ENCODE results near the gene MFAP3.
A peak's percentile ranks its signal among the peaks of the same experiment; 100 is the strongest.

Gene MFAP3

GRCh38 chr5:154086641-154087040, 47.9 kb downstream of the MFAP3 start:
- Histone ChIP-seq H3K4me3 (no peak overlapping the region), H3K4me1 (peaks cover 19% of the 10 kb centered on the region), H3K9me3 (no peaks in the 10 kb centered on the region), H3K27me3 (ENCODE audit: low read depth) (peaks cover 31% of the 10 kb centered on the region), H3K36me3 (replicated peaks) (no peaks in the 10 kb centered on the region)
- DNase-seq (ENCODE audit: low spot score in 2 of 2), result no peak
- in situ Hi-C loops (cut with MboI; ENCODE audit: low sequenced_read_pairs), result no loop called here

GRCh38 chr5:154087260-154087659, 48.5 kb downstream of the MFAP3 start:
- peaks cover 30% of the 10 kb centered on the region for H3K27me3 ChIP-seq (ENCODE audit: low read depth)
- DNase-seq (ENCODE audit: low spot score in 2 of 2), result peak; percentile 32 to 73
- H3K4me1 ChIP-seq, result peaks cover 19% of the 10 kb centered on the region
- in situ Hi-C loops (cut with MboI; ENCODE audit: low sequenced_read_pairs), result no loop called here
- H3K9me3 ChIP-seq, result no peaks in the 10 kb centered on the region
- no peak overlapping the region for H3K4me3 ChIP-seq
- H3K36me3 ChIP-seq (replicated peaks), result no peaks in the 10 kb centered on the region

GRCh38 chr5:154088801-154089200, 50.0 kb downstream of the MFAP3 start:
- Histone ChIP-seq H3K9me3 (no peaks in the 10 kb centered on the region), H3K4me1 (peaks cover 16% of the 10 kb centered on the region), H3K4me3 (no peak overlapping the region), H3K27me3 (ENCODE audit: low read depth) (peaks cover 33% of the 10 kb centered on the region), H3K36me3 (replicated peaks) (no peaks in the 10 kb centered on the region)
- in situ Hi-C loops (cut with MboI; ENCODE audit: low sequenced_read_pairs), result no loop called here
- no peak for DNase-seq (ENCODE audit: low spot score in 2 of 2)

GRCh38 chr5:154090656-154091055, 51.9 kb downstream of the MFAP3 start:
- H3K36me3 ChIP-seq (replicated peaks), result no peaks in the 10 kb centered on the region
- in situ Hi-C loops (cut with MboI; ENCODE audit: low sequenced_read_pairs), result no loop called here
- no peak for DNase-seq (ENCODE audit: low spot score in 2 of 2)
- peaks cover 16% of the 10 kb centered on the region for H3K4me1 ChIP-seq
- H3K27me3 ChIP-seq (ENCODE audit: low read depth), result peaks cover 30% of the 10 kb centered on the region
- H3K9me3 ChIP-seq, result no peaks in the 10 kb centered on the region
- no peak overlapping the region for H3K4me3 ChIP-seq

GRCh38 chr5:154092356-154093141, 53.8 kb downstream of the MFAP3 start:
- Histone ChIP-seq H3K4me3 (no peak overlapping the region), H3K36me3 (replicated peaks) (no peaks in the 10 kb centered on the region), H3K9me3 (no peaks in the 10 kb centered on the region), H3K4me1 (peaks cover under 1% of the 10 kb centered on the region), H3K27me3 (ENCODE audit: low read depth) (peaks cover 27% of the 10 kb centered on the region)
- in situ Hi-C loops (cut with MboI; ENCODE audit: low sequenced_read_pairs), result no loop called here
- DNase-seq (ENCODE audit: low spot score in 2 of 2), result no peak

DNA sequence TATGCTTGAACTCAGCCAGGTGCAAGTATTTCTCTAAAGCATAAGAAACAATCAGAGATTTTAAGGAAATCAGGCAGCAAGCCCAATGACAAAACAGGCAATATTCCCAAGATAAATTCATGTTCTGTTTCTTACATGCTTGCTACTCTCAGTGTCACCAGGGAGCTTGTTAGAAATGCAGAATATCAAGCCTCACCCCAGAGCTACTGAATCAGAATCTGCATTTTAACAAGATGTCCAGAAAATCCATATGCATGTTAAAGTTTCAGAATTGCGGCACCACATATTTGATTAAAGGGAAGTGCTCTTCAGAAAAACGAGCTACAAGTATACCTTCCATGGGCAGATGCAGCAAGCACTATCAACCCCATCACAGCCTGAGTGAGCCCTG, 54.4 kb downstream of the MFAP3 start:
- DNase-seq (ENCODE audit: low spot score in 2 of 2), result no peak
- in situ Hi-C loops (cut with MboI; ENCODE audit: low sequenced_read_pairs), result no loop called here
- H3K27me3 ChIP-seq (ENCODE audit: low read depth), result peaks cover 27% of the 10 kb centered on the region
- H3K4me1 ChIP-seq, result no peaks in the 10 kb centered on the region
- H3K36me3 ChIP-seq (replicated peaks), result no peaks in the 10 kb centered on the region
- no peak overlapping the region for H3K4me3 ChIP-seq
- H3K9me3 ChIP-seq, result no peaks in the 10 kb centered on the region

DNA sequence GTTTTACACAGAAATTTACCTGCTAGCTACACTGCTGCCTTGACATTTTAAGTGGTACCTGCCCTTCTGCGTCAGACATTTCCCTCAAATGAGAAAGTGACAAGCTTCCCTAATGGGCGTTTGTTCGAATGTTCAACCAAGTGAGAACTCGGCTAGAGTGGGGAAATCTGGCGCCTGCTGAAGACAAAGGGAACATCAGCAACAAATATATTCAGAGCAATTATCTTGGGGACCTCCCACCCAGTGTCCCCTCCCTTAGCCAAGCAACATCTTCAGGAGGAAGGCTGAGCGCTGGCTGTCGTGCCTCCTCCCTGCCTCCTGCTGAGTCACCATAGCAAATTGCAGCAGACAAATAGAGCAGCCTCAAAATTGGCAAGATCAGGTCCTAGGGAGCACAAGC, 57.1 kb downstream of the MFAP3 start:
- no peaks in the 10 kb centered on the region for H3K9me3 ChIP-seq
- no peak overlapping the region for H3K4me3 ChIP-seq
- DNase-seq (ENCODE audit: low spot score in 2 of 2), result no peak
- in situ Hi-C loops (cut with MboI; ENCODE audit: low sequenced_read_pairs), result no loop called here
- peaks cover 24% of the 10 kb centered on the region for H3K27me3 ChIP-seq (ENCODE audit: low read depth)
- no peaks in the 10 kb centered on the region for H3K36me3 ChIP-seq (replicated peaks)
- no peaks in the 10 kb centered on the region for H3K4me1 ChIP-seq

DNA sequence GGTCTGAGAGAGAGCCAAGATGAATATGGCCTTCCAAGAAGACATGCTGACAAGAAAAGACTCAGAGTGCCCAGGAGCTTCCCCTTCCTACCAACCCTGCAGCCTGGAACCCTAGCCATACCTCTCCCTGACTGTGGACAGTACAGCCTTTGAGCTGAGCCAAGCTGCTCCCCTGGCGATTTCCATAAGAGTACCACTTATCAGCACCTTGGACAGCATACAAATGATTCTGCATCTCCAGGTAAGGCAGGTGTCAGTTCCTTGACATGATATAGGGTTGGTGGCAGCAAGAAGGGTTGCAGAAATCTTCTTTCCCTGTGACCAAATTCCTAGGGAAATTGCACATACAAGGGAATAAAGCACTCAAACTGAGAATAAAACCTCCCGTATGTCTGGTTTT, 58.3 kb downstream of the MFAP3 start:
- no peak for DNase-seq (ENCODE audit: low spot score in 2 of 2)
- H3K27me3 ChIP-seq (ENCODE audit: low read depth), result peaks cover 21% of the 10 kb centered on the region
- no peak overlapping the region for H3K4me3 ChIP-seq
- no peaks in the 10 kb centered on the region for H3K4me1 ChIP-seq
- H3K9me3 ChIP-seq, result no peaks in the 10 kb centered on the region
- H3K36me3 ChIP-seq (replicated peaks), result no peaks in the 10 kb centered on the region
- in situ Hi-C loops (cut with MboI; ENCODE audit: low sequenced_read_pairs), result no loop called here

DNA sequence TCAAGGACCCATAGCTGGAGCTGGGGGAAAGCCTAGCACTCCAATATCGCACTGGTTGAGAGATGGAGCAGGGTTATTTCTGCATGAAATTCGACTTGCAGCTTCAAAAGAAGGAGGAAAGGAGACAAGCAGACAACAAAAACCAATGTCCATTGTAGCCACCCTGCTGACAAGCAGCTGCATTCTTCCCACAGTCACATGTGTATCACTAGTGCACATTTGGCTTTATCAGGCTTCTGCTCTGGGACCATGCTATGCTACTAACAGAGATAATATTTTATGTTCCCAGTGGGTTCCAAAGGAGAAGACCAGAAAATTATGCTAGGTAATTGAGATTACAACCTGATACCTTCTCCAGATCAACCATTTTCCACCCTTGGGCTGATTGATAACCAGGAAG, 59.7 kb downstream of the MFAP3 start:
- Histone ChIP-seq H3K4me3 (no peak overlapping the region), H3K9me3 (no peaks in the 10 kb centered on the region), H3K27me3 (ENCODE audit: low read depth) (peaks cover 9% of the 10 kb centered on the region), H3K36me3 (replicated peaks) (no peaks in the 10 kb centered on the region), H3K4me1 (no peaks in the 10 kb centered on the region)
- no peak for DNase-seq (ENCODE audit: low spot score in 2 of 2)
- in situ Hi-C loops (cut with MboI; ENCODE audit: low sequenced_read_pairs), result no loop called here

- DNase-seq (ENCODE audit: low spot score in 2 of 2), result no peak
- Histone ChIP-seq H3K4me3 (no peak overlapping the region), H3K27me3 (ENCODE audit: low read depth) (peaks cover 4% of the 10 kb centered on the region), H3K9me3 (no peaks in the 10 kb centered on the region), H3K36me3 (replicated peaks) (no peaks in the 10 kb centered on the region), H3K4me1 (no peaks in the 10 kb centered on the region)
- in situ Hi-C loops (cut with MboI; ENCODE audit: low sequenced_read_pairs), result no loop called here
These were observed 62.4 kb downstream of the MFAP3 start for GRCh38 chr5:154101184-154101583.

DNA sequence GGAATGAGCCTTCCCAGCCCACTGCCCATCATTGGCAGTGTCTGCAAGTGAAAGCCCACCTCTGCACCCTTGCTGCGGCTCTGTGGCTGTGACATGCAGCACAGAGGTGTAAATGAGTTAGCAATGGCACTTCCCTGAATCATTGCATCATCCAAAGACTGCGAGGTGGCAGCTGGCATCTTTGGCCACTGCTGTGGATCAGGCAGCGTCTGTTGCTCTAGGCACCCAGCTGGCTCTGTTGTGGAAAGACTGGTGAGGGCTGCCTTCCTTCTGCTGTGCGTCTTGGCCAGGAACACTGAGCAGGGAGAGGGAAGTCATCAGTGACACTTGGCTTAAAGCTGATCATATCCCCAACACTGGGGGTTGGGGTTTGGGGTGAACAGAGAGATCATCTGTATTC, 64.5 kb downstream of the MFAP3 start:
- H3K36me3 ChIP-seq (replicated peaks), result no peaks in the 10 kb centered on the region
- no peaks in the 10 kb centered on the region for H3K9me3 ChIP-seq
- peaks cover 4% of the 10 kb centered on the region for H3K27me3 ChIP-seq (ENCODE audit: low read depth)
- H3K4me3 ChIP-seq, result no peak overlapping the region
- in situ Hi-C loops (cut with MboI; ENCODE audit: low sequenced_read_pairs), result no loop called here
- H3K4me1 ChIP-seq, result no peaks in the 10 kb centered on the region
- no peak for DNase-seq (ENCODE audit: low spot score in 2 of 2)
